NOMO-1 treated with dmso at 0.1 percent for 144 hours (cell line): Measurements from ENCODE around the gene RIPK4.

Source experiments
- DNase-seq: peaks from one replicate; lab custom pipeline; 2025; ENCODE audit not compliant: unreplicated experiment; lab: John Stamatoyannopoulos, UW

RIPK4 gene

DNA sequence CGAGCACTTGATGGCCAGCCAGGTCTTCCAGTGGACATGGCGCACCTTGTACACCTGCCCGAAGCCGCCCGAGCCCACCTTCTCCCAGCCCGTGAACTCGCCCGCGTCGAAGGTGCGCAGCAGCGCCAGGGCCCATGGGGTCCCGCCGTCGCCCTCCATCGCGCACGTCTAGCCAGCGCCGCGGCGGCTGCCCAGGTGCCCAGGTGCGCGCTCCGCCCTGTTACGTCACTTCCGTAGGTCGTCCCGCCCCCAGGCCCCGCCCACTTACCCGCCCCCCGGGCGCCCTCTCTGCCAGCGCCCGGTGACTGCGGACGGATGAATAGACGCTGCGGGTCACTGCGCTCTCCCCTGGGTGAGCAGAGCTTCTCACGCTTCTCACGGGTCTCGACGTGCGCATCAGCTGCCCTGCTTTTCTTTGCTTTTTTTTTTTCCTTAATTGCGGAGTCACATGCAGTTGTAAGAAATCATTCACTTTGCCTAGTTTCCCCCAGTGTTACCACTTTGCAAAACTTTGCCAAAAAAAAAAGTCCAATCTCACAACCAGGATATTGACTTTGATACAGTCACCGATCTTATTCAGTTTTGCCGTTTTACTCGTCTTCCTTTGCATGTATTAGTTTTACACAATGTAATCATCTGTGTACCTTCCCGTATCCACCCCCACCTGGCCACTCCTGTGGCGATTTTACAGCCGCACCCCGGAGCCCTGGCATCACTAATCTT, at the start of gene RIPK4:
Gene RIPK4 (minus strand): TSS at position 170 of the 723 bp plus-strand sequence. CDS start 11 bp downstream, at position 159.
- DNase-seq: no peak

DNA sequence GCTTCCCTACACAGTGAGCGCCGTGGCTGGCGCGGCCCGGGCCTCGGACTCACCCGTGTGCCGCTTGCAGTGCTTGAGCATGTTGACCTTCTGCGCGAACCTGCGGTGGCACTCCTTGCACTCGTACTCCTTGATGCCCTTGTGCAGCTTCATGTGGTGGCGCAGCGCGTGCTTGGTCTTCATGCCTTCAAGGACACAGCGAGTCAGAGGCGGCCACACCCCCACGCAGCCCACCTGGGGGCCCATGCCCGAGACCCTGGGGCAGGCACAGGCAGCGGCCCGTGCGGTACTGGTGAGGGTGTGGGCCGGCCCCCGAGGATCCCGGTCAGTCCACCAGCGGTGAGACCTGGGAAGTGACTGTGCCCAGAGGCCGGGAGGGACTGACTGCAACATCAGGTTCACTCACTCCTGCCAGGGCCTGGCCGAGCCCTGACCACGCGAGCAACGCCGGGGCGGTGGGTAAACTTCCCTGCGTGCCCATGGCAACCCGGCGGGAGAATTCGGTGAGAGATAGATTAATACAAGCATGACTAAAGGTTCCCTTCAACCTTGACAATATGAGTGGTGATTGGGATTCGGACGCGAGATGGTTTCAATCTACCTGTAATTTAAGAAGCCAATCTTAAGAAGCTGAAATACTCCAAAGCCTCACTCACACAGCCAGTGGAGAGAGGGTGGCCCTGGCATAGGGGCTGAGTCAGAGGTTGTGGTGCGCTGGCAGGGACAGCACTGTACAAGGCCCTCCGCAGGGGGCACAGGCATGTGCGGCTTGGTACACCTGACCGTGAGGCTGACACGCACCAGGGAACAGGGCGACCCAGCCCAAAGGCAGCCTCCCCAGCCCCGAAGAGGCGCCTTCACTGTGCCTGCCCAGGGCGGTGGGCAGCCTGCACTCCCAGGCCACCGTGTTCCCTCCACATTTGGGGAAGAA, 49.1 kb upstream of the RIPK4 start:
- DNase-seq: no peak

DNA sequence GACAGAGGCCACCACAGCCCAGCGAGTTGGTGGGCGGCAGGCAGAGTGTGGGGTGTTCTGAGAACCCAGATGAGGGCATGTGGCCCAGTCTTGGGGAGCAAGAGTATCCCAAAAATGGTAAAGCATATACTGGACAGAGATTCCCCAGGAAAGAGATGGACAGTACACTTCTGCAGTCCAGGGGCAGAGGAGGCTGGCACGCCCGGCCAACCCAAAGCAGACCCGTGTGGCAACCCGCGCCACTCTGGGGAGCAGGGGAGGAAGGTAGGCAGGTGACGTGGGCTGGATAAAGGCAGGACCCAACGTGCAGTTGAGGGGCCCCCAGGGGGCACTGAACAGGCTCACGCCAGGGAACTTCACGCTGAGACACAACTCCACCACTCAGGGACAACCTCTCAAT, 46.4 kb upstream of the RIPK4 start:
- no peak for DNase-seq

DNA sequence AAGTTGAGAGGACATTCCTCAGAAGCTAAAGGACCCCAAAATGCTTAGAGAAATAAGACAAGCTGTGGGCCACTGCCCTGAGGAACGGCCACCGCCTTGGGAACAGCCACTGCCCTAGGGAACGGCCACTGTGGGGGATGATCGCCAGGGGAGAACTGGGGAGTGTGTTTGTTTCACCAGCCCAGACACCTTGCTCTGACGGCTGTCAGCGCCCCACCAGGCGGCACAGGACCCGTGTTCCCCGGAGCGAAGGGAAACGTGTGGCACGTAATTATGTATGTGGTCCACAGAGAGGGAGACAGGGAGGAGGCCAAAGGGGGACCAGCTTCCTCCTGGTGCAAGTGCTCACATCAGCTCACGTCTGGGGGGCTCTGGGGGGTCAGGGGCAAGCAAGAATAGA, 45.8 kb upstream of the RIPK4 start:
- no peak for DNase-seq

DNA sequence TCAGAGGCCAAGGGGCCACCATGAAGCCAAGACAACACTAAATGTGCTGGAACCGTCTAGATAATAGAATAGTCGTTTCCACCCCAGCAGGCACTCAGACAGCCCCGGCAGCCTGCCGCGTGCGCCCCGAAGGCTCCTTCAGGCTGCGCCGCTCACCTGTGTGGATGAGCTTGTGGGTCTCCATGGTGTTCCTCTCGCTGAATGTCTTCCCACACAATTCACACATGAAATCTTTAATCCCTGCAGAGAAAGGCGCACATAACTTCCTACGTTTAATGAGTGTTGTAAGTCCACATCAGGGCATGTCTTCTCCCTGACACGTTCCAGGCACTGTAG, 43.7 kb upstream of the RIPK4 start:
- DNase-seq: no peak

DNA sequence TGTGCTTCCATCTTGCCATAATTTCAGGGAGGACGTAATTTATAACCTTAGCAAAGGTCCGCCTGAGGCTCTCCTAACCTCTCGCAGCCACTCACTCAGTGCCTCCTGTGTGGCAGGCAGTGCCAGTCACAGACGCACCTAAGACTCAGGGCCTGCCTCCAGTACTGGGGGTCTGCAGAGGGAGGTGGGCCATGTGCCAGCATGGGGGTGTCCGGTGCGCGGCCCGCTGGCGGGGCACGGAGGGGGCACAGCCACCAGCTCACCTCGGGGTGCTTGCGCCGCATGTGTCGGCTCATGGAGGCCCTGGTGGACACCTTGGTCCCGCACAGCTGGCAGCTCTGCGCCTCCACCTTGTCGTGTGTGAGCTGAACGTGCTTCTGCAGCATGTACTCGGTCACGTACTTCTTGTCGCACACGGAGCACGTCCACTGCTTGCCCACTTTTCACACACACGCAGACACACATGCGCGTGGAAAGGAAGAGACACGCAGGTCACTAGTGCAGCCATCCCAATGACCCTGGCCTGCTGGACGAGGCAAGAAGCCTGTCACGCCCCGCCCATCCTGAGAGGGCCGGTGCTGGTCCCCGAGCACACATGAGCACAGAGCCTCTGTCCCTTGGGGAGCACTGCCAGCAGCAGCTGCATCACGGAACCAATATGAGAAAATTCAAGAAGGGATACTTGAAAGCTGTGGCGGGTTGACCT, 43.2 kb upstream of the RIPK4 start:
- DNase-seq: no peak

DNA sequence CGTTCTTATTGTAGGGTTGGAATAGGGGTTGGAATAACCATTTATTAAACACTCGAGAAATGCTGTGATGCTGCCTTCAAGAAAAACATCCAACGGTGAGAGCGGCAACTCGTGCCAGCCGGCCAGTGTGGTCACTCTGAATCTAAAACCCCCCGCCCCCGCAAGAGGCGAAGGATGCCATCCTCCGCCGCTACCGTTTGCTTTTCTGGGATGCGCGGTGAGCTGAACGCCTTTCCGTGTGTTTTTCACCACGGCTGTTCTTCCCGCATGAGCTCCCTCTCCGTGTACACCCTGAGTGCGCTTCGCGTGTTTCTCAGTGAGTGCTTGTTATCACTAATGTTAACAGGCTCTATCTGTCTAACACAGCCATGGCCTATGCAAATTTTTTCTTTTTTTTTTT, 42.0 kb upstream of the RIPK4 start:
- DNase-seq: no peak

DNA sequence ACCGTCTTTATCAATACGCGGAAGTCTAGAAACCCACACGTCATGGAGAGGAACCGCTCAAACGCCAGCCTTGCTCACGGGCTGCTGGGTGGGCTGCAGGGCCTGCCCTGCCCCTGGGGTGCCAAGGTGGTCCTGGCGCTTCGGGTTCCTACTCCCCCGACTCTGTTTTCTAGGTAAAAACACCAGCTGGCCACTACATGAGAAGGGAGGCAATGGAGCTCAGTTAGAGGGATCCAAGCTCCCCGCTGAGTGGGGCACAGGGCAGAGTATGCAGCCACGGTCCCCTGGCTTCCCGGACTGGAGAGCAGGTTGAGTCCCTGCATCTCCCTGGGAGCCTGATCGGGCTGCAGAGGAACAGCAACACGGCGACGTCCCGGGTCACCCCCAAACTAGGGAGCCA, 41.2 kb upstream of the RIPK4 start:
- no peak for DNase-seq

DNA sequence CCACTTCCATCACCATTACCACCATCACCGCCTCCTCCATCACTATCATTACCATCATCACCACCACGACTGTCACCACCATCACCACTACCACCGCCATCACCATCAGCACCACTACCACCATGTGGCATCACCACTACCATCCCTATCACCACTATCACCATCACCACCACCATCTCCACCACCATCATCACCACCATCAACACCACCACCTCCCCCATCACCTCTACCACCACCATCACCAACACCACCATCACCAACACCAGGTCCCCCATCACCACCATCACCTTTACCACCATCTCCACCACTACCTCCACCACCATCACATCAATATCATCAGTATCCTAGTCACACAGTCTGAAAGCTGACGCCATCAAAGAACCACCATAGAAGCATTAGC, 39.9 kb upstream of the RIPK4 start:
- no peak for DNase-seq

DNA sequence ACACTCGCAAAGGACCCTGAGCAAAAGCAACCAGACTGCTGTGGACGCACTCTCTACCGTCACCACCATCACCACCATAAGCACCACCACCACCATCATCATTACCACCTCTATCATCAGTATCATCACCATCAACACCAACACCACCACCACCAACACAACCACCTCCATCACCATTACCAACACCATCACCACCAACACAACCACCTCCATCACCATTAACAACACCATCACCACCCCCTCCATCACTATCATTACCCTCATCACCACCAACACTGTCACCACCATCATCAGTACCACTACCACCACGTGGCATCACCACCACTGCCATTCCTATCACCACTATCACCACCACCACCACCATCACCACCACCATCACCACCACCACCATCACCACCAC, 38.8 kb upstream of the RIPK4 start:
- no peak for DNase-seq

DNA sequence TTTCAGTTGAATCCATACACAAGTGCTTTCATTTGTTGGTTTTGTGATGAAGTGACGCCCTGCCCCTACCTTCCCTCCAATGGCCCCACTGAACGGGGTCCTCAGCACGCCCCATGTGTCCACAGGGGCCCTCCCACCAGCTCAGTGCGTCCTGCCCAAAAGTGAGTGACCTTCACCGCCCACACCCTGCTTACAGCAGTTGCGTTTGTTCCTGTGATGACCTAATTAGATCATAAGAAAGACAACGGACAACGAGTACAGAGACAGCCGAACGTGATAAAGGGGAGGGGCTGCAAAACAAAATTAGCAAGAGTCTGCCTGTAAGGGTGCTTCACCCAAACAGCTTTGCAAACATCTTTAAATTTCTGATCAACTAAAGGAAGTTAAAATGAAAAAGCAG, 38.2 kb upstream of the RIPK4 start:
- no peak for DNase-seq

DNA sequence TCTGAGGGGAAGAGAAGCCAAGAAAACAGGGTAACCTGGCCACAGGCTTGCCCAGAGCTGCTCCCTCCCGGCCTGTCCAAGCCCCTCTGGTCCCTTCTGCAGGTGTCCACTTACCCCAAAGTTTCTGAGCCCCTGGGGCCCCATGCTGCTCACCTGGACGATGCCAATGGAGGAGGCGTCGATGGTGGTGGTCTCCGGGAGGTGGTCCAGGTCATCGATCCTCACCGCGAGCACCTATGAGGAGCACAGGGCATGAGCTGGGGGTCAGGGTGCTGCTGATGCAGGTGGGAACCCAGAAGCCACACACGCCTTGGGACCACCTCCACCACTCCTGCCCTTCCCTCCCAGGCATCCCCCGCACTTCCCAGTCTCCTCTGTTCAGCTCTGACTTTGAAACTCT, 37.5 kb upstream of the RIPK4 start:
- DNase-seq: no peak

DNA sequence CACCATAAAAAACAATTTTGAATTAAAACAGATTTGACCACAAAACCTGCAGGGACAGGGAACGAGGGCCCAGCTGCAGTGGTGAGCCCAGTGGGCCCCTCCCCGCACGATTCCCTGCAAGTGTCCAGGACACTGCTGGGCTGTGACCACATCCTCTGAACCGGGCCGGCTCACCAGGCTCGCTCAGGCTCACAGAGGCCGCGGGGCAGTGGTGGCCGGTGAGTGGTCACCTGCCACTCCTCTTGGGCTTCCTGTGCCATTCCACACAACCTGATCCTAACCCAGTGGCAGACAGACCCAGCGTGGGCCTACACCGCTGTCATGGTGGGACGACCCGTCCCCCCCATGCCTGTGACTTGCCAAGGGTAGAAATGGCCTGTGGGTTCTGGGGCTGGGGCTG, 36.5 kb upstream of the RIPK4 start:
- no peak for DNase-seq

DNA sequence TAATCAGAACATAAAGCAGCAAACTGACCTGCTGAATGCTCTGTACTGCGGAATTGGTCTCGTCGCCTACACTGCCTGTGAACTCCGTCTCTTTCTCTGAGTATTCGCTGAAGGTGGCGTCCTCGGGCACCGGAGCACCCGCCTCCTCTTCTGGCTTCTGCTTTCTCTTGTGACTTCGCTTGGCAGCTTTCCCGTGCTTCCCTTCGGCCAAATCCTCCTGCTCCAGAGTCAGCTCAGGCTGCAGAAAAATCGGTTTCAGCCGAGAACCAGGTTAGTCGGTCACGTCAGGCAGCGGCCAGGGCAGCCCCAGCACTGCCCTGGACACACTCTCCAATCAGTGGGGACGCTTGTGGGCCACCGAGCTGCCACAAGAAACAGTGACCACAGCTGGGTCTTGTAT, 35.8 kb upstream of the RIPK4 start:
- no peak for DNase-seq

DNA sequence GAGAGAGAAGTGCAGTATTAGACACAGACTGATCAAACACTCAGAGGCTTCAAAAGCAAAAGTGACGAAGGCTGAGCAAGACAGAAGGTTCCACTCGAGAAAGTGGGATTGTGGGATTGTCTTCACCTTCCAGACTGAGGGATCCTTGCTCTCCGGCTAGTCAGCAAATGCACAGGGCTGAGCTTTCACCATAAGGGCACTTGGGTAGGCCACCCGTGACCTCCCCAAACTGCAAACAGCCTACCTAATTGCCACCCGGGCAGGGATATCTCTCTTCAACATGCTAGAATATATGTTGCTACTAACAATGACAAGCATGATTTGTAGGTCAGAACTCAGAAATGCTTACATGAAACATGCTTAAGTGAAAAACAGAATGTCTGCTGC, 35.3 kb upstream of the RIPK4 start:
- no peak for DNase-seq

DNA sequence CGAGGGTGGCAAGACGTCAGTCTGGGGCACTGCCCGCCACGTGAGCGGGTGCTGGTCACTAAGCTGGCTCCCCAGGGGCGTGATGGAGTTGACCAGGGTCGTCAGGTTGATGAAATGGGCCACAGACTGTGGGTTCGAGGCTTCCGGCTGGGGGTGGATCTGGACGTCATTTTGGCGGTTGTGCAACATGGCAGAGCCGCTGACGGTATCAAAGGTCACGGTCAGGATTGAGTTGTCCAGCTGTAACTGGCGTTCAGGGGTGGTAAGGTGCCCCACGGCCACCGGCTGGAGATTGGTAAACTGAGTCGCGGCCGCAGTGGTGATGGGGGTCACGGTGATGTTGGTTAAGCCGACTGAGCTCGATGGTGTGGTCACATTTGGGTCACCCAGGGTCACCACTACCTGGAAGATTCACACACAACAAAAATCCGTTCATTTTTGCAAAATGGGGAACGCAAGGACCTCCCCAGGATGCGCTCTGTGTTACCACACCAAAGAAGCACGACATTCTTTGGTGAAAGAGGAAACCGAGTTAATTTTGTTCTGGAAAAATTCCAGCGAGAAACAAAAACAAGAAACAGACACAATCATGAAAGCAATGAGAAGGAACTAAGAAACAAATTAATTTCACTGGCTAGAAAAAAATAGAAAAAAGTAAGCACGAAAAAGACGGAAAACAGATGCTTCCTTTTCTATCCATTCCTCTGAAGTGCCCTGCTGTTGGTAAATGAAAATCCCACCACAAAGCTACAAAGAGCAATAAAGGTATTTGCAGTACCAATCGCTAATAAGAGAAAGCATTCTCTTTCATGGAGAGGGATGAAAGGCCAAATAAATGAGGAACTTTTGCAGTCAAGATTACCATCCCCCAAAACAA, 34.7 kb upstream of the RIPK4 start:
- no peak for DNase-seq

DNA sequence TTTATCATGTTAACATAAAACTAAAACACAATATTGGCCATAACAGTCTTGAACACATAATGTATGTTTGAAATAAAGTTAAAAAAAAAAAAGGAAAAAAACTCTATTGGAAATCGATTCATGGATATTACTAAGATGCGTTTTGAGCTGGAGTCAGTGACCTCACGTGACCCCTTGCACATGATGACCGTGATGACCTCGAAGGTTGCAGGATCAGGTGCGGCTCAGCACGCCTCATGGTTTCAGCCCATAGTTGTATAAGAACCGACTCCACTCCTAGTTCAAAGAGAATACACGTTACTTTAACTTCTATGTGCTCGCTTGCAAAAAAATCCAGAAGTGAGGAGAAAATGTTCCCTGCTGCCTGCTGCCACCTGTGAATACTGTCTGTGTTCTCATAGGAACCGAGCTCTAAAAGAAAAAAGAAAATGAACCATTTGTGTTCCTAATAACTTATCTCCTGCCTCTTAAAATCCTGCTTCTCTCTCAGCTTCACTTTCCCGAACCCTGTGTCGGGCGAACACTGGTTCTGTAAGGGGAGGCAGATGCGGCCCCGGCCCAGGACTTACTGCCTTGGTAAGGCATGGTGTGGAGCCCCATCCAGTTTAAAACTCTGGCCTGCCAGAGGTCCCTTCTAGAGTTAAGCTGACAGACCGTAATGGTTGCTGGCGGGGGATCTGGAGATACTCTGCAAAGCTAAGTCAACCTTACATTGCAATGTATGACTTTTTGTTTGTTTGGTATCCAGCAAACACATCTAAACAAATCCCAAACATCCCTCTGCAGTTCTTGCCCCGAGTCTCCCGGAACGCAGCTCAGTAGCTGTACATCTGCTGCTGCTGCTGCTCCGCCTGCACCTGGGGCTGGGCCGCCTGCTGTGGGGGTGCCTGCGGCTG, 33.8 kb upstream of the RIPK4 start:
- DNase-seq: no peak

DNA sequence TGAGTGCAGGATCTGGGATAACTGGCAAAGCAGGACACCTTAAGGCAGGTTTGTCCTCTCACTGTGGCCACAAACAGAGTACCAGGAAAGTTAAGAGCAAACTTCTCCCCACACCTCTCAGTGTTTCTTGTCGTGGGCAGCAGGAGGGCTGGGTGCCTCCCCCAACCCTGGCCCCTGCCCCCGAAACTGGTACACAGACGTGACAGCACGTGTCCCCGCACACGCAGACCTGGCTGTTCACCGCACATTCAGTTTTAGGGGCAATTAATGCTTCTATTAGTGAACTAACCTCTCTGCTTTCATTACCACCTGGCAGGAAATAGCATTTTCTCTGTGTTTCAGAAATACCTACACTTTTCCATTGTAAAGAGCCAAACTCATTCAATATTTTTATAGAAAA, 32.9 kb upstream of the RIPK4 start:
- no peak for DNase-seq

DNA sequence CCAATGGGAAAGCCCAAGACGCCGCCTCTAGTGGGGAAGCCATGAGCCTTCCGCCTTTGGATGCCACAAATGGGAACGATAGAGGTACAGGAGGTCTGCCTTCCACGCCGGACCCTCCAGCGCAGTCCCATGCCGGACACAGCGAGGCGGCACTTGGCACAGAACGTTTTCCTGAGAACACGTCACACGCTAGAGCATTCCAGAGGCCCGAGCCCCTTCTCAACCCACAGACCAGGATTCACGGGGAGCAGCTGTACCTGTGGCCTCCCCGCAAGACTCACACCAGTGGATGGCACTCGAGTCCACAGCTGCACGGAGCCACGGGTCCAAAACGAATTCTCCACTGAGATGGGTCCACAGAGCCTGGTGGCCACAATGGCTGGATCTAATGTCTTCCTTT, 31.5 kb upstream of the RIPK4 start:
- no peak for DNase-seq

DNA sequence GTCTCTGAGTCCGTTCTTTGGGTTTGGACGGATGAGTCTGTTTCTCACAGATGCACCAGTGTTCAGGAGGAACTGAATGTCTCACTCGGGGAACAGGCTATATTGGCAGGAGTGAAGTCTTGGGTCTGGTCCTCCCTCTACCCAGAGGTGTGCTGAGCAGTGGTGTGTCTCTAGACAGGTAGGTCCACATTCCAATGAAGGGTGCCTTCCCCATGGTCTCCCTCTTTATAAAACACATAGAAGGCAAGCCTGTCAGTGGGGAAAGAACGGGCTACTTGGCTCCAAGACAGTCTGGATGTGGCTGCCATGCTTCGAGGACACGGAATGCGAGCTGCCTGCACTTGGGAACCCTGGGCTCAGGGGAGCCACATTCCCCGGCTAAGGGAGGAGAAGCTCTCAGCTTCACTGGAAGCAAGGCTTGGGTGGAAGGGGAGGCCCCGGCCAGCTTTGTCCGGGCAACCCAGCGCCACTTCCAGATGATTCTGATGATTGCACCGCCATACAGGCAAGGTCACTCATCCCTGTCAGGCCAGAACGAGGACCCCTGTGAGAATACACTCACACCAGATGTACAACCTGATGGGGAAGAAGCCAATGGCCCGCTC, 29.7 kb upstream of the RIPK4 start:
- no peak for DNase-seq
